Activated T-helper 1 cell treated with Interleukin-2 at 50 U/mL for 16 hours (primary cell): ENCODE results near the gene DHPS.
"Not testable (repeated sequence)": the region's sequence is repeated elsewhere in the genome, so short reads cannot be mapped to it uniquely, and the experiment has no call there.

Experiments used
- DNase-seq: peaks from one replicate; pipeline ENCODE4 v3.0.0-alpha.2; 2020; ENCODE audit warnings: low read depth

DHPS gene

DNA sequence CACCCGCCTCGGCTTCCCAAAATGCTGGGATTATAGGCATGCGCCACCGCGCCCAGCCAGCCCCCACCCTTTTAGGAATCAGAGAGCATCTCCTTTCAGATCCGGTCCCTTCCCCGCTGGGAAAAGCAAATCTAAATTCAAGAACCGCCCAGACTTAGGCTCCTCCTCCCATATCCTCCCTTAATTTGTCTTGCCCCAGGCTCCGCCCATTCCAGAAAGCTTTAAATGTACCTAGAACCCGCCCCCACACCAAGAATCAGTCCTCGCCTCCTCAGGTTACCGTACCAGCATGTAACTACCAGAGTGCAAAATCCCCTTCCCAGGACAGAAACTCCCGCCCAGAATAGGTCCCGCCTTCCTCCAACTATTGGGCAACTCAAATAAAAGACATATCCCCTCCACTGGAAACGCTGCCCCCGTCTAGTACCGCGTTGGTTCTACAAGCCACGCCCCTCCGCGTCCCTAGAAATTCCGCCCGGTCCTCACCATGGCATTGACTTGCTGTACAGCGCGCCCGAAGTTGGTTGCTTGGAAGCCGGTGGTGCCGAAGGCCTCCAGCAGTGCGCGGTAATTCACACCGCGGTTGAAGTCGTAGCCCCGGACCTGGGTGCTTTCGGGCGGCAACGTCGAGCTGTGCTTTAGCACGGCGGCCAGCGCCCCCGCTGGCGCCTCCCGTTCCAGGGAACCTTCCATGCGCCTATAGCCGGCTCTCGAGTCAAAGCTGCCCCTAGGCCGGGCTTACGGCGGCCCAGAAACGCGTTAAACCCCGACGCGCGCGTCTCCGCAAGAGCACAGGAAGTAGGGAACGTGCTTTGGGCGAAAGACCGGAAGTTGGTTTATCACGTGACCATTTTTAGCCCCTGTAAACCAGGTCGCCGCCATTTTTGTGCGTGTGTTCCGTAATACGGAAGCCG, at the start of gene DHPS:
Gene DHPS, minus strand, starts transcription at position 807 of the 914 bp plus-strand sequence. Its CDS starts 114 bp downstream, at position 693.
- peak; percentile 83 for DNase-seq

DNA sequence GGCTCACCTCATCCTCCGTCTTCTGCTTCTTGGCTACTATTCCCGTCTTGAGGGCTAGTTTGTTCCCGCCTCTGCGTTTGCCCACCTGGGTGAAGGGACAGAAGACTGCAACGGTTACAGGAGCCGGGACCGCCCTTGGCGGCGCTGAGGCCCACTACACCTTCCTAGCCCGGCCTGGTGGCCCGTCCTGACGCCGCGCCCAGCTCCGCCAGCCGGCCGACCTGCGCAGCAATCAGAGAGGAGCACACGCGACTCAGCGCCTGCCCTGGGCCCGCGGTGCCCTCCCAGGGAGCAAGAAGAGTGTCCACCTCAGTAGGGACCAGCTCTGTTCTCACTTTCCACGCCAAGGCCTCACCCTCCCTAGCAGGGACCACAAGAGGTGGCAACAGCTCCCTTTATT, 49.7 kb upstream of the DHPS start:
- DNase-seq: no peak

DNA sequence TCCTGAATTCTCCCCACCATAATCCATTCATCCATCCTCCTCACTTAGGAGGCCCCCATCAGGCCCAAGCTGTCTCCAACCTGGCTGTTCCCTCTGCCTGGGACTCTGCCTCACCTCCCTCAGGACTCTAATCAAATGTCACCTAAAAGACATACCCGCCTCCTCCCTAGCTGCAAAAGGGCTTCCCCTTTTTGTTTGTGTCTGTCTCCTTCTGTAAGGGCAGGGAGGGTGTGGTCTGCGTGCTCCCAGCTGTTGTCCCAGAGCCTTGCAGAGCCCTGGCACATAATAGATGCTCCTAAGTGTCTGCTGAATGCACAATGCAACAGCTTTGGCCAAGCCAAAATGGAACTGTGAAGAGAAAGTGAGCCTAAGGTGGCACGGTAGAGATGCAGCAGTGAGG, 48.4 kb upstream of the DHPS start:
- DNase-seq: no peak

DNA sequence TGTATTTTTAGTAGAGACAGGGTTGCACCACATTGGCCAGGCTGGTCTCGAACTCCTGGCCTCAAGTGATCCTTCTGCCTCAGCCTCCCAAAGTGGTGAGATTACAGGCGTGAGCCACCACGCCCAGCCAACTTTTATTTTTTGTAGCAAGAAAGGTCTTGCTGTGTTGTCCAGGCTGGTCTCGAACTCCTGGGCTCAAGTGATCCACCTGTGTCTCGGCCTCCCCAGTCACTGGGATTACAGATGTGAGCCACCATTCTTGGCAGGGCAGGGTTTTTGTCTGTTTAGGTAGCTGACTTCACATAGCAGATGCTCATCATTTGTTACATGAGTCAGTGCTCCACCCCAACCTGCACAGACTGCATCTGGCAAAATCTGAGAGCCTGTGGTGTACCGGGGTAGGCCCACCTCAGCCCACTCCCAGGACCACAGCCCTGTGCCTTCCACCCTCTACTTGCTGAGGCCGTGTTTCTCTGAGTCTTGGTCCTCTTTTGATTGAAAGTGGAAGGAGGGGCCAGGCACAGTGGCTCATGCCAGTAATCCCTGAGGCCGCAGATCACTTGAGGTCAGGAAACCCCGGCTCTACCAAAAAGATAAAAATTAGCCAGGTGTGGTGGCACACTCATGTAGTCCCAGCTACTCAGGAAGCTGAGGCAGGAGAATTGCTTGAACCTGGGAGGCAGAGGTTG, 46.2 kb upstream of the DHPS start:
- DNase-seq: no peak

- no peak for DNase-seq
Observed at GRCh38 chr19:12726988-12727316, 45.3 kb upstream of the DHPS start.

GRCh38 chr19:12725612-12726011, 43.9 kb upstream of the DHPS start:
- DNase-seq: not testable (repeated sequence)

GRCh38 chr19:12723641-12724426, 42.2 kb upstream of the DHPS start, which contains the start of gene TNPO2:
TNPO2 (minus strand) TSS chr19:12723932; CDS start chr19:12720977, 2,955 bp downstream.
- peak; percentile 32 for DNase-seq

GRCh38 chr19:12723381-12723640, 41.6 kb upstream of the DHPS start:
- DNase-seq: no peak

DNA sequence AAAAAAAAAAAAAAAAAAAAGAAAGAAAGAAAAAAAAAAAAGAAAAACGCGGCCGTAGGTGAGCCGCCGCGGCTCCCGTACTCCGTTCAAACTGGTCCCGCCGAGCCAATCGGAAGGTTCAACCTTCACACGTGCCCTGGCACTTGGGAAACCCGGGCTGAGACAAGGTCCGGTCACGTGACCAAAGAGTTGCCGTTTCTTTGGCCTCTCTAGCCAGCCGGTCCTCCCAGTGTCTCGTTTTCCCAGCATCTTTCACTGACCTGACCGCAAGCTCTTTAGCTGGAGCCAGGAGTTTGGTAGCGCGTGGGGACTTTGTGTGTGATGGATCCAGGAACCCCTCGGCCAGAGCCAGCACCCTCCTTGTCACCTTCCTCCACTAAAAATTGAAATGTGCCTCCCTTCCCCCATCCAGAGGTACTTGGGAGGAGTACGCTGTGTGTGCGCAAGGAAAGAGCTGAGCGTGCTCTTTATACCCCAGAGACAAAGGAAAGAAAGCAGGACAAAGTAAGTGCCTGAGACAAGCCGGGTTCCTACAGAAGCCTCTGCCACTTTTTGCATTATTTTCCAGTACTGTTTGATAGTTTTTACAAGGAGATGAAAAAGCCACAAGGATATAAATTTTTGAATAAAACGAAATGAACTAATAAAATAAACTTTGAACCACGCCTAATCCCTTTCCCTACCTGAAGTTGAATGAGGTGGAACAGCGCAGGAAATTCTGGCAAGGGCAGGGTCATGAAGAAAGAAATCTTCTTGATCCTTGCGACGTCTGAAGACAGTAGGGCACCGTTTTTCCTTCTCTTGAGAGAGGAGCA, 41.1 kb upstream of the DHPS start:
- peak; percentile 85 for DNase-seq

DNA sequence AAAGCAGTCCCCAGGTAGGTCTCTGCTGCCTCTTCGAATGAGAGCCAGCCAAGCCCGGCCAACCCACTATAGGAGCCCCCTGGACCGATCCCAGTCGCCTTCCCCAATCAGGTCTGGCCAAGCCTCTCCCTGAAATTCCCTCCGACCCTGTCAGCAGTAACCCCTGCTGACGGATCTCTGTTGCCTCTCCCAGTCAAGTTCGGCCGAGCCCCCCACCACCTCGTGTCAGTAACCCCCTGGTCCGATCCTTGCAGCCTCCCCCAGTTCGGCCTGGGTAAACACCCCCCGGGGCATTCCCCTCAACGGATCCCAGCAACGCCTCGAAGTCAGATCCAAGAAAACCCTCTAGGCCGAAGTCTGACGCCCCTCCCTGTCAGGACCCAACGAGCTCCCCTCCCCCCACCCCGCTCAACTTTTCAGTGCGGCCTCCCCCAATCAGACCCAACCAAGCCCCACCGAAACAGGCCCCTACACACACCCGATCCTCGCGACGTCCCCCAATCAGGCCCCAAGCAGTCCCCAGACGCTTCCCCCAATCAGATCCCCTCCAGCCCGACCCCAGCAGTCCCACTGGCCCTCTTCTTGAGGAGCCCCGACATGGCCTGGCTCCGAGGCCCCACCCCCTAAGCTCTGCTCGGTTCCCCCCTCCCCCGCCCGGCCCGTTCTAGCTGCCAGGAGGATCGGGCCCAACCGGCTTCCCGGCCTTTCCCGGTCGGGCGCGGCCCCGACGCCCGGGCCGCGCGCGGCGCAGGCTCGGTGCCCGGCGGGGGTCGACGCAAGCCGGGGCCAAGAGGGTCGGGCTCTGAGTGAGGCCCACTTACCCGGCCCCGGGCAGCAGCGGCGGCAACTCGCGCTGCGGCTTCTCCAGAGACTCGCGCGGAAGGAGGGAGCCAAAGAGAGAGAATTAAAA, 40.2 kb upstream of the DHPS start:
- peak; percentile 21 for DNase-seq

DNA sequence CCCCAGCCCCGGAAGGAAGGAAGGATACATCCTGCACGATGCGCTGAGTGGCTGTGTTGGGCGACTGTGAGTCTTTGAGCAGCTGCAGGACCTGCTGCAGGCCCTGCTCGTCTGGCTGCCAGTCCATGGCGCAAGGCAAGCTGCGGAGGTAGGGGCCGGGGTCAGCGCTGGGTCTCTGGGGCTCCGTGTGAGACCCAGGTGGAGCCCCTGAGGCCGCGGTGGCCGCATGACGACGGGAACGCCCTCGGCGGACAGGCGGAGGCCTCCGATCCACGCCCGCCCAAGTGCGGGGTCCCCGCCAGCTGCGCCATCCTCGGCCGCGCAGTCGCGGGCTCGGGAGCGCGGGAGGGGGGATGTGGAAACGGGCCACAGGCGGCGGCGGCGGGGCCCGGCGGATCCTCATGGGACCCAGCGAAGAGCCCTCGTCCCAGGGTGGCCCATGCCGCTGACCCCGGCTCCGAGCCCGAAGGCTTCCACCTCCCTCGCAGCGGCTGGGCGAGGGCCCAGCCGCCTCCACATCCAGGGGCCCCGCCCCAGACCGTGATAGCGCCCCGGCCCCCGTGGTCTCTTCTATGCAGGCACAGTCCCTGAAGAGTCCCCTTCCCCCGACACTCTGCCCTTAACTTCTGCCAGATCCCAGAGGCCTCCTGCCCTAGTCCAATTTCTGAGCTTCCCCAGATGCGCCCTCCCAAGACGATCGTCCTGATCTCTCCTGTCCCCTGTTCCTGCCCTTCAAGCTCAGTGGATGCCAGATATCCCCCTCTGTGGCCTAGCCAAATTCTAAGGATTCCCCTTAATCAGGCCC, 39.4 kb upstream of the DHPS start:
- no peak for DNase-seq

DNA sequence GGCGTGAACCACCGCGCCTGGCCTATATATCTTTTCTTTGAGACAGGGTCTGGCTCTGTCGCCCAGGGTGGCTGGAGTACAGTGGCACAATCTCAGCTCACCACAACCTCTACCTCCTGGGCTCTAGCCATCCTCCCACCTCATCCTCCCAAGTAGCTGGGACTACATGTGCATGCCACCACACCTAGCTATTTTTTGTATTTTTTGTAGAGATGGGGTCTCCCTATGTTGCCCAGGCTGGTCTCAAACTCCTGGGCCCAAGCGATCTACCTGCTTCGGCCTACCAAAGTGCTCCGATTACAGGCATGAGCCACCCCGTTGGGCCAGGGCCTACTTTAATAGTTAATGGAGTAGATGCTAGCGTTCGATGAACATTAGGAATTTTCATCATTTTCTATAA, 38.6 kb upstream of the DHPS start:
- no peak for DNase-seq

DNA sequence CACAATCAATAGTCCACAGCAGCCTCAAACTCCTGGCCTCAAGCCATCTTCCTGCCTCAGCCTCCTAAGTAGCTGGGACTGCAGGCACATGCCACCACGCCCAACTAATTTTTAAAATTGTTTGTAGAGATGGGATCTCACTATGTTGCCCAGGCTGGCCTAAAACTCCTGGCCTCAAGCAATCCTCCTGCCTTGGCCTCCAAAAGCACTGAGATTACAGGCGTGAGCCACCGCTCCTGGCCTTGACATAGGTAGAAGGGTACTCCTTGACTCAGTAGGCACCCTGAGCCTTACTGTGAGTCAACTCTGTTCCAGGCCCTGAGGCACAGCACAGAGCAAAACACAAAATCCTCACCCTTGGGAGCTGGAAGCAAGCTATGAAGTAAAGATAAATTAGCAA, 34.2 kb upstream of the DHPS start:
- no peak for DNase-seq

DNA sequence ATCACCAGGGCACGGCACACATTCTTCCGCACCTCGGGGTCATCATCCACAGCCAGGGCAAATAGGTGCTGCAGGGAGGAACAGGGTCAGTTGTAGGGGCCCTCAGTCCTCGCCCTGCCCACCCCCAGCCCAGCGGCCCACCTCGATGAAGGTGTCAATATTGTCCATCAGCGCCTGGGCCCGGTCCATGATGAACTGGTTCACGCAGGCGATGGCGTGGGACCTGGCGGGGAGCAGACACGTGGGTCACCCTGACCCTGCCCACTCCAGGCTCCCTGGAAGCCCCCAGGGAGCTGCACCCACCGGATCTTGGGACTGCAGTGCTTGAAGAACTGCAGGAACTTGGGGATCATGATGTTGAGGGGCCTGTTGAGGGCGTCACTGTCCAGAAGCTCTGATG, 33.4 kb upstream of the DHPS start:
- no peak for DNase-seq

GRCh38 chr19:12713304-12713703, 31.6 kb upstream of the DHPS start:
- not testable (repeated sequence) for DNase-seq

- not testable (repeated sequence) for DNase-seq
Observed at GRCh38 chr19:12712077-12712476, 30.4 kb upstream of the DHPS start.

DNA sequence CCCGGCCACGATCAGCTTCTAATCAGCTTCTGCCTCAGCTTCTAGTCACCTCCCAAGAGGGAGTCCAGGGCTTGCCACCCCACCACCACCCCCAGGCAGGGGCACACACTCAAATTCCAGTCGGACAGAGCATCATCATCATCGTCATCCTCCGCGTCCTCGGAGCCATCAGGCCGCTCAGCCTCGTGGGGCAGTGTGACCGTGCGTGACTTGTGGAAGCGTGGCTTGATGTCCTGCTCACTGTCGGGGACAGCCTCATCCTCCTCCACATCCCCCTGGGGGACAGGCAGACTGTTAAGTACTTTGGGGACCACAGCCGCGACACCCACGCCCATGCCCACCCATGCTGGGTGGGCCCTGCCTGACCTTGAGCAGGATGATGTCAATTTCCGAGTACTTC, 29.5 kb upstream of the DHPS start:
- no peak for DNase-seq

- DNase-seq: no peak
Observed at GRCh38 chr19:12708641-12709040, 27.0 kb upstream of the DHPS start.

GRCh38 chr19:12706332-12706718, 24.6 kb upstream of the DHPS start:
- no peak for DNase-seq
